ENCODE data around the gene POLR2H. TPM values are rescaled to one million over a fixed set of nuclear protein-coding genes. Genes with fewer than 3 reads are reported as not detected.

POLR2H gene
- total RNA-seq (ENCODE audit: insufficient read depth, low replicate concordance) = 58.3 TPM

DNA sequence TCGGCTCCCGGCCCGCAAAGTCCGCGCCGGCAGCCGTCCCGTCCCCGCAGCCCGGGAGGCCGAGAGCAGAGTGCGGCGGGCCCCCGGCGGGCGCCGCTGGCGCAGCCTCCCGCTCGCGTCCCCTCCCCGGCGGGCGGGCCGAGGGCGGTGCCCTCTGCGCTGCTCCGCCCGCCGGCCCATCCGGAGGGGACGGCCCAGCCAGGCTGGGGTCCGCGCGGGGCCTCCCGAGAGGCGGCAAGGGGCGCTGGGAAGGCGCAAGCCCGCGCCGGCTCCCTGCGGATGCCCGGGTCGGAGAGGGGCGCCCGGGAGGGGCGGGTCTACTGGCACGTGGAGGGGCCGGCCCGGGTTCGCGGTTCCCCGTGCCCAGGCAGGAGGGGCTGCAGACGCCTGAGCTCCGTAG lies at the start of gene POLR2H, which contains the start of gene CLCN2:
Gene POLR2H, plus strand, starts transcription at position 179 of the 400 bp plus-strand sequence. CDS start 1,783 bp downstream, outside the sequence.
Gene CLCN2, minus strand, starts transcription at position 74 of the 400 bp plus-strand sequence. CDS start 126 bp downstream, outside the sequence.
- DNase-seq (ENCODE audit: low spot score) = peak; percentile 82

DNA sequence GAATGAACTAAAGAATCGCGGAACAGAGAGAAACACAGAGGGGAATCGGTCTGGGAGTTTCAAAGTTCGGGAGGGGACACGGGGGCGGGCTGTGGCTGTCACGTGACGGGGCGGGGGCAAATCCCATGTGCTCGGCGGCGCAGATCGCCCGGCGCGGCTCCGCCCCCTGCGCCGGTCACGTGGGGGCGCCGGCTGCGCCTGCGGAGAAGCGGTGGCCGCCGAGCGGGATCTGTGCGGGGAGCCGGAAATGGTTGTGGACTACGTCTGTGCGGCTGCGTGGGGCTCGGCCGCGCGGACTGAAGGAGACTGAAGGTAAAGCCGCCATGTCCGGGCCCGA lies 47.2 kb upstream of the POLR2H start, which contains the start of gene EIF4G1:
Gene EIF4G1, plus strand, starts transcription at position 244 of the 337 bp plus-strand sequence. CDS start 1,191 bp downstream, outside the sequence.
- DNase-seq (ENCODE audit: low spot score) = peak; percentile 94

DNA sequence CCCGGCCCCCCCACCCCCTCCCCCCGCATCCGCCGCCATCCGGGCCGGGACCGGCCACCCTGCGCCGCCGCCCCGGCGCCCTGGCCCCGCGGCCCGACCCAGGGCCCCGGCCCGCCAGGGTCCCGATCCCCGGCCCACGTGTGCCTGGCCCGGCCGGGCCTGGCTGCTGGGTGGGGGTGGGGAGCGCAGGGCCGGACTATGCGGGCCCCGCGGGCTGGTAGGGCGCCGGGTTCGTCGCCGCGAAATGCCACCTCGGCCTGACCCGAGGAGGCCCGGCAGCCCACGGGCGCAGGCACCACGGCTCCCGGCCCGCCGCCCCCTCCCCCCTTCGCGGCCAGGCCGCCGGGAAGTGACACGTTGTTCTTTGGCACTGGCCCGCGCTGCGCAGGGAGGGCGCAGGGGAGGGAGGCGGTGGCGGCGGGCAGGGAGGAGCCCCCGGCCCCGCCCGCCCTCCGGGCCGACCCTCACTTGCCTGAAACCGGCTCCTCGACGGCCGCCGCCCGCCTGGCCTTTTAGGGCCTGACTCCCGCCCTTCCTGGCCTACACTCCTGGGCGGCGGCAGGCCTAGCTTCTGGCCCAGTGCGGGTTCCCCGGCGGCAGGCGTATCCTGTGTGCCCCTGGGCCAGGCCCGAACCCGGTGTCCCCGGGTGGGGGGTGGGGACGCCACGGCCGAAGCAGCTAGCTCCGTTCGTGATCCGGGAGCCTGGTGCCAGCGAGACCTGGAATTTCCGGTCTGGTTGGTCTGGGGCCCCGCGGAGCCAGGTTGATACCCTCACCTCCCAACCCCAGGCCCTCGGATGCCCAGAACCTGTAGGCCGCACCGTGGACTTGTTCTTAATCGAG lies 46.6 kb upstream of the POLR2H start:
- peak; percentile 79 for DNase-seq (ENCODE audit: low spot score)

DNA sequence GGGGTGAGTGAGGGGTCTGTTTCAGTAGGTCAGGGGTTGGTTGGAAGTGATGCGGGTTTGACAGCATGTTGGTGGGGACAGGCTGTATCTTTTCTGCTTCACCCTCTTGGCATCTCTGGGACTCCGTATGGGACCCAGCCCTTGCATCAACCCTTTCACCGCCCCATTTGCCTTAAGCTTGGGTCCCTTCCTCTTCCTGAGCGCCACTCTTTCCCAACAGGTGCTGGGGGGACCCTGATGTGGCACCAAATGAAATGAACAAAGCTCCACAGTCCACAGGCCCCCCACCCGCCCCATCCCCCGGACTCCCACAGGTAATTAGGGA lies 46.0 kb upstream of the POLR2H start:
- no peak for DNase-seq (ENCODE audit: low spot score)

DNA sequence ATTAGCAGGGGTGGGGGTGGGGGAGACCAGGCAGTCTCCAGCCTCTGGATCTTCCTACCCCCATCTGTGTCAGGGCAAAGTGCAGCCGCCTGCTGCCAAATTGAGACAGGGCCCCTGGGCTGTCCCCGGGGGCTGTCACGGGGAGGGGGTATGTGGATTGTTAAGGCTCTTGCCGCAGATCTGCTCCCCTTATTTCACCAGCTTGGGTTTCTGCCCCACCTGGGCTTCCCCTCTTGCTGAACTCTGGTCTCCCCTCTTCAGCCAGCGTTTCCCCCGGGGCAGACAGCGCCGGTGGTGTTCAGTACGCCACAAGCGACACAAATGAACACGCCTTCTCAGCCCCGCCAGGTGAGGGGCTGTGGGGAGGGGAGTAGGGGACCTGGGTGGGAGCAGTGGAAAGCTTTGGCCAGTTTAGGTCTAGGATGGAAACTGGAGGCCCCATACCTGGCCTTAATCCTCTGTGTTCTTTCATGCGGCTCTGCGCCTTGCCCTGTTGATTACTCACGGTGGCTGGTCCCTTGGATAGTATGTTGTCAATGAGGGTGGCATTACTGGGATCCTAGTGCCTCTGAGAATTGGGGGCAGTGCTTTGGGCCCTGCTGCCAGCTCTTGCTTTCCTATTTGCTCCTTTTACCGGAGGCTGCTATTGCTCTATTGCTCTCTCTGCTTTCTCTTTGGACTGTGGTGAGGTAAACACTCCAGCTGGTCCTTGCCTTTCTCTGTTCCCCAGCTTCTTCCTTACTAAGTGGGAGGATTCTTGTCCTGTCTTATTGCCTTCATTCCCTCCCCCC lies 45.4 kb upstream of the POLR2H start:
- DNase-seq (ENCODE audit: low spot score) = no peak

- DNase-seq (ENCODE audit: low spot score) = no peak
Measured at GRCh38 chr3:184316792-184317191, 44.7 kb upstream of the POLR2H start.

GRCh38 chr3:184317201-184317600 lies 44.3 kb upstream of the POLR2H start:
- DNase-seq (ENCODE audit: low spot score) = no peak

DNA sequence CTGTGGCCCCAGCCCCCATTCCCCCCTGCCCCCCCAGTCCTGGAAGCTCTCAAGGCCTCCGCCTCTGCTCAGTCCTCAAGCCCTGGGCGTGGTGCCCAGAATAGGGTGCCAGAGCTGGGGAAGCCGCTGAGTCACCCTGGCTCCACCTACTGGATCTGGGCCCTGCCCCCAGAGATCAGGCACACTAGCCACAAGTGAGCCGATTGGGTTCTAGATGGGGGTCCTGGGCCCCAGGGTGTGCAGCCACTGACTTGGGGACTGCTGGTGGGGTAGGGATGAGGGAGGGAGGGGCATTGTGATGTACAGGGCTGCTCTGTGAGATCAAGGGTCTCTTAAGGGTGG lies 41.4 kb upstream of the POLR2H start:
- peak; percentile 97 for DNase-seq (ENCODE audit: low spot score)

- no peak for DNase-seq (ENCODE audit: low spot score)
Measured at GRCh38 chr3:184321666-184322065, 39.8 kb upstream of the POLR2H start.

DNA sequence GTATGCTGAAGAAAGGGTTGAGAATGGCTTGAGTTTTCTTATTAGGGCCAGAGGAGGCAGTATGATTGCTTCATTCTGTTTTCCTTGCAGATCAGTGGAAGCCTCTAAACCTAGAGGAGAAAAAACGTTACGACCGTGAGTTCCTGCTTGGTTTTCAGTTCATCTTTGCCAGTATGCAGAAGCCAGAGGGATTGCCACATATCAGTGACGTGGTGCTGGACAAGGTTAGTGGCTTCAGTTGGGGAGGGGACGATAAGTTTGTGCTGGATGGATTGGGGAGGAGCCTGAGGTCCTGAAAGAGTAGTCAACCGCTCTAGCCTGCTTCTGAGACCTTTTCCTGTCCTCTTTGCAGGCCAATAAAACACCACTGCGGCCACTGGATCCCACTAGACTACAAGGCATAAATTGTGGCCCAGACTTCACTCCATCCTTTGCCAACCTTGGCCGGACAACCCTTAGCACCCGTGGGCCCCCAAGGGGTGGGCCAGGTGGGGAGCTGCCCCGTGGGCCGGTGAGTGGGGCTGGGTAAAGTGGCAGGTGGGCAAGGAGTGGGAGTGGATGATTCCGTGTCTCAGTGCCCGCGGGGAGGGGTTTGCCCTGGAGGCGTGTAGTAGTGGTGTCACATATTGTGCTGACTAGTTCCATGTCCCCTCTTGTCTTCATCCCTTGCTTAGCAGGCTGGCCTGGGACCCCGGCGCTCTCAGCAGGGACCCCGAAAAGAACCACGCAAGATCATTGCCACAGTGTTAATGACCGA lies 38.6 kb upstream of the POLR2H start:
- no peak for DNase-seq (ENCODE audit: low spot score)

DNA sequence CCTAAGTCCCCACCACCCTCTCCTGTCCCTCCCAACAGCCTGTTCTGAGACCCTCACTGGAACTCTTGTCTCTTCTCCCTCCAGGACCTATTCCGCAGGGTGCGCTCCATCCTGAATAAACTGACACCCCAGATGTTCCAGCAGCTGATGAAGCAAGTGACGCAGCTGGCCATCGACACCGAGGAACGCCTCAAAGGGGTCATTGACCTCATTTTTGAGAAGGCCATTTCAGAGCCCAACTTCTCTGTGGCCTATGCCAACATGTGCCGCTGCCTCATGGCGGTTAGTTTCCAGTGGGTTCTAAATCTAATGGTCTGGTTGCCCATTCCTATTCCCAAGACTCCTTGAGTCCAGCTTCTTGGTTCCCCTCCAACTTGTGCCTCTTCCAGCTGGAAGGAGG lies 37.8 kb upstream of the POLR2H start:
- no peak for DNase-seq (ENCODE audit: low spot score)

DNA sequence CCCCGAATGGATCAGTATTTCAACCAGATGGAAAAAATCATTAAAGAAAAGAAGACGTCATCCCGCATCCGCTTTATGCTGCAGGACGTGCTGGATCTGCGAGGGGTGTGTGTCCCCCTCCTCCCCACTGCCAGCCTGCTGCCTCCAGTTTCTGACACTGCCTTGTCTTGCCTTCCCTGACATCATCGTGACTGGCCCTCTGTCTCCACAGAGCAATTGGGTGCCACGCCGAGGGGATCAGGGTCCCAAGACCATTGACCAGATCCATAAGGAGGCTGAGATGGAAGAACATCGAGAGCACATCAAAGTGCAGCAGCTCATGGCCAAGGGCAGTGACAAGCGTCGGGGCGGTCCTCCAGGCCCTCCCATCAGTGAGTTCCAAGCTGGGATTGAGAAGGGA lies 36.2 kb upstream of the POLR2H start:
- no peak for DNase-seq (ENCODE audit: low spot score)

DNA sequence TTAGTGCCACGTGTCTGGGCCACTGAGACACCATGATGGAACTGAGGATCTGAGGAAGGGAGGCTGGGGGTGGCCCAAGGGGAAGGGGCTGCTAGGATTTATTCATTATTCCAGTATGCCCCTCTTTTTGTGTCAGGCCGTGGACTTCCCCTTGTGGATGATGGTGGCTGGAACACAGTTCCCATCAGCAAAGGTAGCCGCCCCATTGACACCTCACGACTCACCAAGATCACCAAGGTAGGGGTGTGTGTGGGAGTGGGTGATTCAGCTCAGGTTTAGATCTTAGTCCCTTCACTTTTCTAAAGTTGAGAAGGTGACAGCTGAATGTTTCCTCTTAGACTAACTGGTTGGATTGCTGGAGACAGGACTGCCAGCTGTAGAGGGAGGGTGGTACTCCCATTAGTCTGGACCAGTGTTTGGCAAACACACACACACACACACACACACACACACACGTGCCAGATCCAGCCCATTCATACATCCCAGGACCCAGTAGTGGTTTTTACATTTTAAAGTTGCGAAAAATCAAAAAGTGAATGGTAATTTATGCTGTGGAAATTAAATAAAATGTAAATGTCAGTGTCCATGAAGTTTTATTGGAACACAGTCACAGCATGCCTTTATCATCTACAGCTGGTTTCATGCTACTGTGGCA lies 35.7 kb upstream of the POLR2H start:
- no peak for DNase-seq (ENCODE audit: low spot score)

DNA sequence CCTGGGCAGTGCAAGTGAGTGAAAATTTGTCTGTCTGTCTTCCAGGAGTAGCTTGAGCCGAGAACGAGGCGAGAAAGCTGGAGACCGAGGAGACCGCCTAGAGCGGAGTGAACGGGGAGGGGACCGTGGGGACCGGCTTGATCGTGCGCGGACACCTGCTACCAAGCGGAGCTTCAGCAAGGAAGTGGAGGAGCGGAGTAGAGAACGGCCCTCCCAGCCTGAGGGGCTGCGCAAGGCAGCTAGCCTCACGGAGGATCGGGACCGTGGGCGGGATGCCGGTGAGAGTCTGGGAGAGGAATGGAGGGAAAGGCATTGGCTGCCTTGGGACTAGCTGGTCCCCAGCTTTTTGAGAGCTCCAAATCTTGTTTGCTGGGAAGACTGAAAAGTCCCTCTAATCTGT lies 34.3 kb upstream of the POLR2H start:
- no peak for DNase-seq (ENCODE audit: low spot score)

DNA sequence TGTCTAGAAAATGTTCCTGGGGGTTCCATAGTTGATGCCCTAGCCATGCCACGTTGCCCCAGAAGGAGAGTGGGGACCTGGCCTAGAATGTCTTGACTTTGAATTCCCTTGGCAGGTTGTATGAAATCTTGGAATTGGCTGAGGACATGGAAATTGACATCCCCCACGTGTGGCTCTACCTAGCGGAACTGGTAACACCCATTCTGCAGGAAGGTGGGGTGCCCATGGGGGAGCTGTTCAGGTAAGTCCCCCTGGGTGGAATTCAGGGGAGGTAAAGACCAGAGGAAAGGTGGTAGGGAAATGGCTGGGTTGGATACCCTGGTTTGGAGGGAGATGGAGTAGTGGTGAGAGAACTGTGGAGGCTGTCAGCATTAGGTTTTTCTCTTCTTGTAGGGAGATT lies 33.0 kb upstream of the POLR2H start:
- no peak for DNase-seq (ENCODE audit: low spot score)

- no peak for DNase-seq (ENCODE audit: low spot score)
Measured at GRCh38 chr3:184332370-184333090, 29.0 kb upstream of the POLR2H start.

DNA sequence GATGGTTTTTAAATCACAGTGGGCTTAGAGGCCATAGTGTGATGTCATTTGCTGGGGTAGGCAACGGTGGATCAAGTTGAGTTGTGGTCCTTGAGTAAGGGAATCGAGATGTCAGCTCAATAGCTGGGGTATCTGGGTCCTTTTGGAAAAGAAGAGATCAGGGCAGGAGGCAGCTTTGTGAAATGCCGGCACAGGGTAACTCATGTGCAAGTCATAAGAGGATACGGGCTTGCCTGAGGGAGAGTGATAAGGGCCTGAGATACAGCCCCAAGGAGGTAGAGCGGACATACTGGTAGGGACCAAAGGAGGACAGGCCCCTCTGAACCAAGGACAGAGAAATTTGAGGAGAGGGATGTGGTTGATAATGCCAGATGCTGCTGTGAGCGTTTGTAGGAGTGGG lies 28.3 kb upstream of the POLR2H start:
- no peak for DNase-seq (ENCODE audit: low spot score)

DNA sequence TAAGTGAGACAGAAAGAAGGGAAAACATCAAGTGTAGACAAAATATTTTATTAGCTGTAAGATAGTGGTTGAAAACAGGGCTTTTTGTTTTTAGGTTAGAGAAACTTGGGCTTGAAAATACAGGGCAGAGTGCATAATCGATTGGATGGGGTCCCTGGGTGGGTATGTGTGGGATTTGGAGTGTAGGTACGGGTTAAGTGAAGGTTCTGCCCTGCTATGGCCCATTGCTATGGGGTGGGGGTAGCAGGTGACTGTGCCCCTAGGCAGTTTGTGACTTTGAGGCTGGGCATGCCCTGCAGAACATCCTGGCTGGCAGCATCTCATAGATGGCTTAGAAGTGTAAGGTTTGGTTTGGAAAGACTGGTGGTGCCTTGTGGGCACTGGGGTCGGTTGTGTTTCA lies 27.8 kb upstream of the POLR2H start:
- no peak for DNase-seq (ENCODE audit: low spot score)

- no peak for DNase-seq (ENCODE audit: low spot score)
Measured at GRCh38 chr3:184334470-184335158, 26.9 kb upstream of the POLR2H start.

- DNase-seq (ENCODE audit: low spot score) = no peak
Measured at GRCh38 chr3:184335291-184335660, 26.2 kb upstream of the POLR2H start.

Data from umbilical cord (tissue), 2 donors.